K562 (cell line): Measurements from ENCODE around the gene PTPN9. TPM values are rescaled to one million over a fixed set of nuclear protein-coding genes. Genes with fewer than 3 reads are reported as not detected.

Source experiments
- ARID4B ChIP-seq: sonication (generic); formaldehyde crosslinking; IDR thresholded peaks from 2 replicates; pipeline ENCODE4 v1.8.0; 2022; ENCODE audit warnings: mild to moderate bottlenecking, missing genetic modification reagents
- CREB3L1 ChIP-seq: fragments of 450-650 bp; IDR thresholded peaks from 2 replicates; pipeline ENCODE4 v1.6.1; 2014; ENCODE audit warnings: low read depth, mild to moderate bottlenecking, moderate library complexity, borderline replicate concordance
- E2F6 ChIP-seq, 2 experiments: IDR thresholded peaks; 2 replicates each; pipeline ENCODE4 v1.6.1; 2011; ENCODE audit warnings: borderline replicate concordance in 1 of 2, control low read depth in 1 of 2, low read depth in 1 of 2, low read length in 1 of 2, mild to moderate bottlenecking in 1 of 2, mixed read lengths in 1 of 2, moderate library complexity in 1 of 2; ENCODE audit not compliant: insufficient read depth in 1 of 2, insufficient read length in 1 of 2, poor library complexity in 1 of 2, severe bottlenecking in 1 of 2; ENCODE audit errors: extremely low read depth in 1 of 2
- FOXA3 ChIP-seq, 2 experiments: fragments of 450-650 bp in 1 of 2; sonication (generic) in 1 of 2; formaldehyde crosslinking; IDR thresholded peaks in 1 of 2; conservative IDR thresholded peaks in 1 of 2; 2 replicates each; pipeline versions ENCODE4 v1.4.0 to v1.8.0; 2020 to 2022; ENCODE audit warnings: mild to moderate bottlenecking in 2 of 2, missing genetic modification reagents in 1 of 2
- GTF2A2 ChIP-seq: IDR thresholded peaks from 2 replicates; pipeline ENCODE4 v1.6.1; 2016; ENCODE audit warnings: mild to moderate bottlenecking, missing genetic modification characterization, missing compliant biosample characterization
- JUN ChIP-seq, 2 experiments: sonication (generic) in 1 of 2; formaldehyde crosslinking in 1 of 2; IDR thresholded peaks; 2 replicates each; pipeline versions ENCODE4 v1.6.1 to v1.8.0; 2012 to 2022; ENCODE audit warnings: borderline replicate concordance in 2 of 2, mild to moderate bottlenecking in 2 of 2, improper control_type of control experiment in 1 of 2, low read depth in 1 of 2, low read length in 1 of 2, missing genetic modification reagents in 1 of 2
- NEUROD1 ChIP-seq: fragments of 150-350 bp; IDR thresholded peaks from 2 replicates; pipeline ENCODE4 v1.6.1; 2014; ENCODE audit warnings: borderline replicate concordance, low read length, low read depth; ENCODE audit not compliant: partially characterized antibody
- PHF8 ChIP-seq: fragments of 200-600 bp; sonication (generic); IDR thresholded peaks from 2 replicates; pipeline ENCODE4 v1.6.1; 2012; ENCODE audit warnings: mixed run types, mild to moderate bottlenecking, inconsistent platforms, low read length, moderate library complexity, borderline replicate concordance
- PML ChIP-seq: IDR thresholded peaks from 2 replicates; pipeline ENCODE4 v1.6.1; 2012; ENCODE audit warnings: low read length, inconsistent platforms
- TBP ChIP-seq: optimal IDR thresholded peaks from 2 replicates; pipeline ENCODE3; 2011; ENCODE audit warnings: low read depth, low read length, improper control_type of control experiment
- UBTF ChIP-seq, 2 experiments: IDR thresholded peaks; 2 replicates each; pipeline ENCODE4 v1.6.1; 2012; ENCODE audit warnings: improper control_type of control experiment in 2 of 2, low read depth in 2 of 2, low read length in 2 of 2, borderline replicate concordance in 1 of 2
- ZFX ChIP-seq: sonication (generic); formaldehyde crosslinking; IDR thresholded peaks from 2 replicates; pipeline ENCODE4 v1.8.0; 2022; ENCODE audit warnings: mild to moderate bottlenecking, missing genetic modification reagents, moderate library complexity
- ZNF263 ChIP-seq: sonication (generic); formaldehyde crosslinking; IDR thresholded peaks from 2 replicates; pipeline ENCODE4 v1.8.0; 2022; ENCODE audit warnings: mild to moderate bottlenecking, missing genetic modification reagents, borderline replicate concordance
- ZNF347 ChIP-seq: fragments of 450-650 bp; formaldehyde crosslinking; IDR thresholded peaks from 2 replicates; pipeline ENCODE4 v1.4.0; 2020; ENCODE audit warnings: low read depth, mild to moderate bottlenecking, moderate library complexity
- polyA plus RNA-seq, 8 experiments: library from polyadenylated mRNA; depleted of rRNA in 4 of 8; stranded (reverse) in 5 of 8; unstranded in 3 of 8; fragments of >200 nt; fragmentation: Nextera tagmentation in 2 of 8; fragmentation: Illumina TruSeq in 1 of 8; extraction: Ambion mirVana in 2 of 8; extraction: Trizol in 1 of 8; gene quantifications; 2 replicates each; pipeline versions ENCODE4 v1.2.1 to v1.2.3, GENCODE V29; 2011 to 2014; ENCODE audit warnings: inconsistent platforms in 1 of 8, missing spikeins in 1 of 8
- total RNA-seq, 7 experiments: library from RNA; depleted of rRNA in 6 of 7; stranded (reverse); fragments of >200 nt in 6 of 7; fragmentation: Illumina TruSeq in 2 of 7; extraction: Trizol in 2 of 7; gene quantifications; 2 replicates each; pipeline versions ENCODE4 v1.2.1 to v1.2.3, GENCODE V29; 2011 to 2021; ENCODE audit warnings: low replicate concordance in 1 of 7

Gene PTPN9
- total and polyA plus RNA-seq, 9 of the 15 experiments (the other 6 are each of a cell fraction or from before 2014, with no cell fraction given): 5.0 to 24.0 (median 14.2) TPM

- TF ChIP-seq JUN (IDR thresholded peaks at IDR 0.05; ENCODE audit: borderline replicate concordance, low read depth, low read length): no peak
- 0 out of 2 replicates have a peak, but pooled peaks have one; percentile 49 for TF ChIP-seq JUN (CRISPR knock-in tag; IDR thresholded peaks at IDR 0.05; ENCODE audit: borderline replicate concordance)
- peak; percentile 18; the same call in 1 of the 2 replicates for TF ChIP-seq ARID4B (CRISPR knock-in tag)
- peak; percentile 37; the same call in 1 of the 2 replicates for TF ChIP-seq PML
- TF ChIP-seq UBTF (IDR thresholded peaks at IDR 0.05; ENCODE audit: borderline replicate concordance in 1 of 2, low read depth in 2 of 2, low read length in 2 of 2): 0 out of 4 replicates have a peak, but pooled peaks of 1 of the 2 experiments have one; percentile 49
- TF ChIP-seq E2F6 (IDR thresholded peaks at IDR 0.05; ENCODE audit: borderline replicate concordance in 1 of 2, extremely low read depth in 1 of 2, insufficient read depth in 1 of 2, insufficient read length in 1 of 2, low read depth in 1 of 2, low read length in 1 of 2, poor library complexity in 1 of 2, severe bottlenecking in 1 of 2): peak in 1 of 2 experiments; percentile 8
- TF ChIP-seq FOXA3 (CRISPR knock-in tag; conservative IDR thresholded peaks at IDR 0.05 in 1 of 2, IDR thresholded peaks at IDR 0.05 in 1 of 2): peak in 1 of 2 experiments; percentile 17; a peak in 1 of 4 replicates
- peak; percentile 55 for TF ChIP-seq TBP
- no peak for TF ChIP-seq ZNF347 (CRISPR knock-in tag)
- TF ChIP-seq NEUROD1: peak; percentile 12
- TF ChIP-seq ZNF263 (CRISPR knock-in tag): peak; percentile 45; the same call in 1 of the 2 replicates
- peak; percentile 48; the same call in 1 of the 2 replicates for TF ChIP-seq PHF8
- no peak for TF ChIP-seq GTF2A2 (tag)
- TF ChIP-seq CREB3L1: 0 out of 2 replicates have a peak, but pooled peaks have one; percentile 21
- peak; percentile 7; the same call in 1 of the 2 replicates for TF ChIP-seq ZFX (CRISPR knock-in tag)
Measured at GRCh38 chr15:75452364-75452864, 126.7 kb downstream of the PTPN9 start (continued).
